ENCODE measurements around the gene FOXA1.
"Not testable (repeated sequence)": the region's sequence is repeated elsewhere in the genome, so short reads cannot be mapped to it uniquely, and the experiment has no call there.

Gene FOXA1

DNA sequence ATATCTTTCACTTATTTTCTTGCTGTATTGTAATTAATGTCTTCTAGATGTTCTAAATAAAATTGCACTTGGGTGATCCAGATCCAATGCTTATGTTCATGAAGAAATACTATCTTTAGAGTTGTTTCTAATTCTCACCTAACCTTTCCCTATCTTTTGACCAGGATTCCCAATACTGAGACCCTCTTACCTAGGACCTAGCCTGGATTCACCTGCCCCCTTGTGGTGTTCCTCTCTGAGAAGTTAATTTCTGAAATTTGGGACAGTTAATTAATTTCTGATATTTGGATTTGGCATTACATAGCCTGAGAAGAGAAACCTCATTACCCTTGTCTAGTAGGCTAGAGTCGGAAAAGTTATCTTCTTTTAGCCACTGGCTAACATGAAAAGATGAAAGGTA is 29.5 kb downstream of the FOXA1 start:
- Mint-ChIP-seq H3K9me3 (no peaks in the 10 kb centered on the region), H3K27me3 (peaks cover 7% of the 10 kb centered on the region), H3K36me3 (ENCODE audit: low read depth) (no peaks in the 10 kb centered on the region)

GRCh38 chr14:37563189-37563588 is 31.9 kb downstream of the FOXA1 start:
- Mint-ChIP-seq H3K36me3 (ENCODE audit: low read depth) (no peaks in the 10 kb centered on the region), H3K4me1 (ENCODE audit: low read depth) (no peaks in the 10 kb centered on the region), H3K27ac (no peak overlapping the region), H3K4me3 (no peak overlapping the region), H3K27me3 (peaks cover 7% of the 10 kb centered on the region), H3K9me3 (no peaks in the 10 kb centered on the region)

More for the DNA sequence above, 29.5 kb downstream of the FOXA1 start:
- Mint-ChIP-seq H3K4me3 (no peak overlapping the region), H3K4me1 (ENCODE audit: low read depth) (no peaks in the 10 kb centered on the region), H3K27ac (no peak overlapping the region)

DNA sequence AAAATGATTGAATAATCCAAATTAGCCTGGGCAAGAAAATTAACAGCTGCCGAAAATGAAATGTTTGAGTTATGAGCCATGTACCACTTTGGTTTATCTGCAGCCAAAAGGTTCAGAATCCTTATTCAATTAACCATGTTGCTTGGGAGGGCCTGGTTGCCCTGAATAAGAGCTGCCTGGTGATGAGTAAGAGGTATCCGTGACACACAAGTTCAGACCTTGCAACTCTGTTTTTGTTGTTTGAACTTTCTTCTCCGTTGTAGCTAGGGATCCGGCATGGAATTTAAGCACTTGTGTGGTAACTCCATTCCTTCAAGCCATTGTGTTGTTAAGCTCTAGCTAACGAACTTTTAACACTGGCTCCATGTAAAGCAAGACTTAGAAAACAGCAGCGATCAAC is 35.7 kb downstream of the FOXA1 start:
- no peaks in the 10 kb centered on the region for H3K27me3 Mint-ChIP-seq
- no peak overlapping the region for H3K4me3 Mint-ChIP-seq
- no peaks in the 10 kb centered on the region for H3K9me3 Mint-ChIP-seq
- no peak overlapping the region for H3K27ac Mint-ChIP-seq
- no peaks in the 10 kb centered on the region for H3K36me3 Mint-ChIP-seq (ENCODE audit: low read depth)
- H3K4me1 Mint-ChIP-seq (ENCODE audit: low read depth) = no peaks in the 10 kb centered on the region

DNA sequence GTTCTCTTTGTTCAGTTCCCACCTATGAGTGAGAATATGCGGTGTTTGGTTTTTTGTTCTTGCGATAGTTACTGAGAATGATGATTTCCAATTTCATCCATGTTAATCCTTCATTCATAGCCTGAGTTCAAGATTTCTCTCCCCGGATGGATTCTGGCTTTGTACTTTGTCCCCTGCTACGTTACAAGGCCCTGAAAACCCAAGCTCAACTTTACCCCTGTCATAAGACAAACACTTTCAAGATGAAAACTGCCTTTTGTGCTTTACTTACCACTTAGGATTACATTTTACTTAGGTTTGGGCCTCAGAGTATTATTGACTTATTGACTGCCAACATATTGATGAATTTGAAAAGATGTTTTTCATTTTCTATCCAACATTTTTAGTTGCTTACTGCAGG is 36.3 kb downstream of the FOXA1 start:
- Mint-ChIP-seq H3K4me1 (ENCODE audit: low read depth) (no peaks in the 10 kb centered on the region), H3K27ac (no peak overlapping the region), H3K36me3 (ENCODE audit: low read depth) (no peaks in the 10 kb centered on the region), H3K9me3 (peaks cover 5% of the 10 kb centered on the region), H3K27me3 (no peaks in the 10 kb centered on the region), H3K4me3 (no peak overlapping the region)

GRCh38 chr14:37555596-37555995 is 39.5 kb downstream of the FOXA1 start:
- H3K4me3 Mint-ChIP-seq; H3K27ac Mint-ChIP-seq; H3K4me1 Mint-ChIP-seq (ENCODE audit: low read depth); H3K27me3 Mint-ChIP-seq; H3K36me3 Mint-ChIP-seq (ENCODE audit: low read depth): not testable (repeated sequence)
- H3K9me3 Mint-ChIP-seq = peaks cover 12% of the 10 kb centered on the region

GRCh38 chr14:37553935-37554550 is 41.0 kb downstream of the FOXA1 start:
- Mint-ChIP-seq H3K36me3 (ENCODE audit: low read depth) (no peaks in the 10 kb centered on the region), H3K9me3 (peaks cover 12% of the 10 kb centered on the region), H3K27me3 (no peaks in the 10 kb centered on the region), H3K27ac (no peak overlapping the region), H3K4me3 (no peak overlapping the region), H3K4me1 (ENCODE audit: low read depth) (no peaks in the 10 kb centered on the region)

- Mint-ChIP-seq H3K4me1 (ENCODE audit: low read depth) (no peaks in the 10 kb centered on the region), H3K36me3 (ENCODE audit: low read depth) (no peaks in the 10 kb centered on the region), H3K27ac (no peak overlapping the region), H3K27me3 (no peaks in the 10 kb centered on the region), H3K9me3 (peaks cover 12% of the 10 kb centered on the region), H3K4me3 (no peak overlapping the region)
Observed at GRCh38 chr14:37551119-37551518, 43.9 kb downstream of the FOXA1 start.

DNA sequence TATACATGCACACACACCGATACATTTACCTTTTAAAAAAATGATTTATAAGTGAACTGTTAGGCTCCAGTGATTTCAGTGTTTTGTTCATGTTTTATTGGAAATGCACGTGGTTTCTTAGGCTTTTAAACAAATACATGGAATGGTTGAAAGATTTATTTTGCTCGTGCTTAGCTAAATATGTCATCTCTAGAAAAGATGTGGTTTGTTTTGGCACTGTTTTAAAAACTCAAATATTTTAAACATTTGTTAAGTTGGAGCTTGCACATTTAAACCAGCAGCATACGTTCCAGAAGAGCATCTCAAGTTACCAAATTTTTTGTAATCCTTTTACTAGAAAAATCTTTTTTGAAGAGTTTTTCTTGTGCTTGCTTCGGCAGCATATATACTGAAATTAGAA is 44.5 kb downstream of the FOXA1 start:
- H3K4me3 Mint-ChIP-seq = no peak overlapping the region
- no peaks in the 10 kb centered on the region for H3K36me3 Mint-ChIP-seq (ENCODE audit: low read depth)
- no peak overlapping the region for H3K27ac Mint-ChIP-seq

GRCh38 chr14:37546621-37547447 is 48.2 kb downstream of the FOXA1 start:
- Mint-ChIP-seq H3K4me1 (ENCODE audit: low read depth) (no peaks in the 10 kb centered on the region), H3K9me3 (no peaks in the 10 kb centered on the region), H3K27ac (no peak overlapping the region), H3K36me3 (ENCODE audit: low read depth) (no peaks in the 10 kb centered on the region), H3K4me3 (no peak overlapping the region), H3K27me3 (no peaks in the 10 kb centered on the region)

More for the DNA sequence above, 44.5 kb downstream of the FOXA1 start:
- Mint-ChIP-seq H3K4me1 (ENCODE audit: low read depth) (no peaks in the 10 kb centered on the region), H3K9me3 (peaks cover 12% of the 10 kb centered on the region), H3K27me3 (no peaks in the 10 kb centered on the region)

- H3K4me3 Mint-ChIP-seq = no peak overlapping the region
- no peaks in the 10 kb centered on the region for H3K36me3 Mint-ChIP-seq (ENCODE audit: low read depth)
- no peaks in the 10 kb centered on the region for H3K4me1 Mint-ChIP-seq (ENCODE audit: low read depth)
- H3K27me3 Mint-ChIP-seq = no peaks in the 10 kb centered on the region
- no peak overlapping the region for H3K27ac Mint-ChIP-seq
- H3K9me3 Mint-ChIP-seq = no peaks in the 10 kb centered on the region
Observed at GRCh38 chr14:37545174-37545573, 49.9 kb downstream of the FOXA1 start.

DNA sequence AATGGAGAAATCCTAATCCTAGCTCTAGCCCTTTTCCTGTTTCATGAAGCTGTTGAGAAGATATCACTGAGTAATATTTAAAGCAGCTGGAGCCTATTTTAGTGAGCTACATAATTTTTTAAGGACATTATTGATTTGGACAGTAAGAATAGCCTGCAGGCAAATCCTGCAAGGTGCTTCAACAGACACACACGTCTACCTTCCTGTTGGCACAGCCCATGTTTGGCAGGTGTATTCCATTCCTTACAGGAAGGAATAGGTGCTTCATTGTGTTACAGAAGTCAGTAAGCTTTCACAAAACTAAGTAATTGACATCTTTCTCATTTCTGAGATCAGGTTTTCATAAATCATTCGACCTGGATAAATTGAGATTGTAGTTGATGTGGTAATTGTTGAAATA is 50.6 kb downstream of the FOXA1 start:
- H3K9me3 Mint-ChIP-seq = peaks cover under 1% of the 10 kb centered on the region
- no peak overlapping the region for H3K4me3 Mint-ChIP-seq
- H3K4me1 Mint-ChIP-seq (ENCODE audit: low read depth) = no peaks in the 10 kb centered on the region
- H3K27me3 Mint-ChIP-seq = no peaks in the 10 kb centered on the region
- H3K36me3 Mint-ChIP-seq (ENCODE audit: low read depth) = no peaks in the 10 kb centered on the region
- H3K27ac Mint-ChIP-seq = no peak overlapping the region

DNA sequence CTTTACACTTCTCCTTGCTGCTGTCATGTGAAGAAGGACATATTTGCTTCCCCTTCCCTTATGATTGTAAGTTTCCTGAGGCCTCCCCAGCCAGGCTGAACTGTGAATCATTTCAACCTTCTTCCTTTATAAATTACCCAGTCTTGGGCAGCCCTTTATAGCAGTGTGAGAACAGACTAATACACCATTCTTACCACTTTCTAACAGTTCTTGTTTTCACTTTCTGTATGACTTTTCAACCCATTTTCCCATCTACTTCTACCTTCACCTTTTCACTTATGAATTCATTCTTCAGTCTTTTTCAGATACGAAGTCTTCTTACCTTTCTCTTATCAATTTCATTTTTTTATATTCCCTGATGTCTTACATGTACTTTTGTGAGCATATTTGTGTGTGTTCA is 55.1 kb downstream of the FOXA1 start:
- Mint-ChIP-seq H3K4me3 (no peak overlapping the region), H3K27ac (no peak overlapping the region), H3K36me3 (ENCODE audit: low read depth) (no peaks in the 10 kb centered on the region), H3K27me3 (no peaks in the 10 kb centered on the region), H3K9me3 (peaks cover 4% of the 10 kb centered on the region), H3K4me1 (ENCODE audit: low read depth) (no peaks in the 10 kb centered on the region)
